A673 (cell line): ENCODE results near the gene CCL17.

Source experiments
- EZH2 ChIP-seq: fragments of 200-600 bp; sonication (generic); IDR thresholded peaks from 2 replicates; pipeline ENCODE4 v1.6.1; 2017; ENCODE audit warnings: borderline replicate concordance, low read depth, mild to moderate bottlenecking, mixed read lengths, antibody characterized with exemption, low read length; ENCODE audit not compliant: poor library complexity, severe bottlenecking
- TF ChIP-seq, protein P1 (sequence below): fragments of 300-800, 200-600 bp; sonication (generic); conservative IDR thresholded peaks from 2 replicates; pipeline ENCODE4 v1.5.1; 2017; ENCODE audit warnings: low read depth, mild to moderate bottlenecking, antibody characterized with exemption, low read length, moderate library complexity, mixed read lengths

DNA sequence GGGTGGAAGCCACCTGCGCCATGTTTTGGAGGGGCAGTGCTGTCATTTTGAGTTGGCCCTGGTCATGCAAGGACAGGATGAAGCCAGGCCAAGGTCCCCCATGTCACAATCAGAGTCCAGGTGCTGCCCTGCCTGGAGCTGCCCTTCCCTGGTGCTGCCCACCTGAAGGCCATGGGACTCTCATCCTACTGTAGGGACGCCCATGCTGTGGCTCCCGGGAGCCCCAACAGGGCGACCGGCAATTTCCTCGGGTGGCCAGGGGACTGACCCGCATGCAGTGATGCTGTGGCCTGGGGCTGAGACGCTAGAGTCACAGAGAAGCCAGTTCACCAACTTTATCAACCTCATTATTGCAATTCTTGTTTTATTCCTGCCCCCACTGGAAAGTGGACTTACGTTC is 8.0 kb downstream of the CCL17 start:
- TF ChIP-seq, protein P1, sequence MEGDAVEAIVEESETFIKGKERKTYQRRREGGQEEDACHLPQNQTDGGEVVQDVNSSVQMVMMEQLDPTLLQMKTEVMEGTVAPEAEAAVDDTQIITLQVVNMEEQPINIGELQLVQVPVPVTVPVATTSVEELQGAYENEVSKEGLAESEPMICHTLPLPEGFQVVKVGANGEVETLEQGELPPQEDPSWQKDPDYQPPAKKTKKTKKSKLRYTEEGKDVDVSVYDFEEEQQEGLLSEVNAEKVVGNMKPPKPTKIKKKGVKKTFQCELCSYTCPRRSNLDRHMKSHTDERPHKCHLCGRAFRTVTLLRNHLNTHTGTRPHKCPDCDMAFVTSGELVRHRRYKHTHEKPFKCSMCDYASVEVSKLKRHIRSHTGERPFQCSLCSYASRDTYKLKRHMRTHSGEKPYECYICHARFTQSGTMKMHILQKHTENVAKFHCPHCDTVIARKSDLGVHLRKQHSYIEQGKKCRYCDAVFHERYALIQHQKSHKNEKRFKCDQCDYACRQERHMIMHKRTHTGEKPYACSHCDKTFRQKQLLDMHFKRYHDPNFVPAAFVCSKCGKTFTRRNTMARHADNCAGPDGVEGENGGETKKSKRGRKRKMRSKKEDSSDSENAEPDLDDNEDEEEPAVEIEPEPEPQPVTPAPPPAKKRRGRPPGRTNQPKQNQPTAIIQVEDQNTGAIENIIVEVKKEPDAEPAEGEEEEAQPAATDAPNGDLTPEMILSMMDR = no peak
- no peak for TF ChIP-seq EZH2
